Esophagus squamous epithelium (tissue), 5 donors: ENCODE results near the gene SBF1. TPM values are rescaled to one million over a fixed set of nuclear protein-coding genes. Genes with fewer than 3 reads are reported as not detected.

Experiments used
- DNase-seq: peaks from one replicate; lab custom pipeline; 2025; lab: John Stamatoyannopoulos, UW
- H3K27ac ChIP-seq, 4 donors: fragments of 200-600 bp; sonication (generic); one replicate each; pipeline ENCODE4 v1.5.1; 2016 to 2019; ENCODE audit warnings: mild to moderate bottlenecking in 1 of 4
- H3K27me3 ChIP-seq, 4 donors: fragments of 200-600 bp; sonication (generic); 1 replicate in 3 of 4; 2 replicates in 1 of 4; pipeline versions ENCODE4 v1.5.1 to v1.6.0; 2017 to 2021; ENCODE audit warnings: antibody characterized with exemption in 1 of 4
- H3K36me3 ChIP-seq, 3 donors: fragments of 200-600 bp; sonication (generic); one replicate each; pipeline ENCODE4 v1.5.1; 2016 to 2019
- H3K4me1 ChIP-seq, 3 donors: fragments of 200-600 bp; sonication (generic); one replicate each; pipeline ENCODE4 v1.5.1; 2017 to 2019
- H3K4me3 ChIP-seq, 4 donors: fragments of 200-600 bp; sonication (generic); 1 replicate in 3 of 4; 2 replicates in 1 of 4; pipeline ENCODE4 v1.5.1; 2016 to 2019; ENCODE audit warnings: mild to moderate bottlenecking in 2 of 4, moderate library complexity in 1 of 4
- H3K9me3 ChIP-seq, 3 donors: fragments of 200-600 bp; sonication (generic); one replicate each; pipeline ENCODE4 v1.5.1; 2016 to 2019
- POLR2A ChIP-seq, 4 donors: fragments of 450-650 bp; IDR thresholded peaks; one replicate each; pipeline ENCODE4 v1.6.1; 2017; ENCODE audit warnings: antibody characterized with exemption in 4 of 4, mild to moderate bottlenecking in 4 of 4, moderate library complexity in 3 of 4
- WGBS, 2 donors: methylation state at CpG; one replicate each; pipeline ENCODE4 v1.1.5; 2018; 5-methylcytosine and 5-hydroxymethylcytosine counted together
- intact Hi-C: fragments of 100-400 bp; cut with DNase I; formaldehyde crosslinking; loops from one replicate; pipeline ENCODE4 v1.15.0; 2022
- total RNA-seq, 4 donors: library from RNA; depleted of rRNA; stranded (reverse); fragments of >200 nt; gene quantifications; one replicate each; pipeline ENCODE4 v1.1.0, GENCODE V29; 2016
- TF ChIP-seq, protein P1 (sequence below), 6 experiments: fragments of 450-650 bp in 4 of 6; fragments of 200-600 bp in 2 of 6; sonication (generic) in 2 of 6; IDR thresholded peaks; one replicate each; pipeline ENCODE4 v1.5.1; 2016 to 2019; ENCODE audit warnings: antibody characterized with exemption in 6 of 6, mild to moderate bottlenecking in 4 of 6, moderate library complexity in 4 of 6
- donor health status: DM: yes; HTN: yes; CAD: no.

SBF1 gene
- total RNA-seq, 4 donors from 2014 or later, result 38.3 to 92.0 (median 63.4) TPM

GRCh38 chr22:50518606-50519005 is 43.8 kb upstream of the SBF1 start:
- no peak for DNase-seq
- intact Hi-C loops, result no loop called here
- peaks cover 33 to 82% (median 41%) of the 10 kb centered on the region in 3 donors for H3K36me3 ChIP-seq

GRCh38 chr22:50517495-50518260 is 42.8 kb upstream of the SBF1 start:
- Histone ChIP-seq H3K9me3 (no peaks in the 10 kb centered on the region), H3K4me3 (no peak overlapping the region), H3K4me1 (peaks cover 0 to 7% (median 0%) of the 10 kb centered on the region in 3 donors), H3K27ac (no peak overlapping the region), H3K36me3 (peaks cover 24 to 81% (median 31%) of the 10 kb centered on the region in 3 donors), H3K27me3 (no peaks in the 10 kb centered on the region)
- TF ChIP-seq, protein P1, sequence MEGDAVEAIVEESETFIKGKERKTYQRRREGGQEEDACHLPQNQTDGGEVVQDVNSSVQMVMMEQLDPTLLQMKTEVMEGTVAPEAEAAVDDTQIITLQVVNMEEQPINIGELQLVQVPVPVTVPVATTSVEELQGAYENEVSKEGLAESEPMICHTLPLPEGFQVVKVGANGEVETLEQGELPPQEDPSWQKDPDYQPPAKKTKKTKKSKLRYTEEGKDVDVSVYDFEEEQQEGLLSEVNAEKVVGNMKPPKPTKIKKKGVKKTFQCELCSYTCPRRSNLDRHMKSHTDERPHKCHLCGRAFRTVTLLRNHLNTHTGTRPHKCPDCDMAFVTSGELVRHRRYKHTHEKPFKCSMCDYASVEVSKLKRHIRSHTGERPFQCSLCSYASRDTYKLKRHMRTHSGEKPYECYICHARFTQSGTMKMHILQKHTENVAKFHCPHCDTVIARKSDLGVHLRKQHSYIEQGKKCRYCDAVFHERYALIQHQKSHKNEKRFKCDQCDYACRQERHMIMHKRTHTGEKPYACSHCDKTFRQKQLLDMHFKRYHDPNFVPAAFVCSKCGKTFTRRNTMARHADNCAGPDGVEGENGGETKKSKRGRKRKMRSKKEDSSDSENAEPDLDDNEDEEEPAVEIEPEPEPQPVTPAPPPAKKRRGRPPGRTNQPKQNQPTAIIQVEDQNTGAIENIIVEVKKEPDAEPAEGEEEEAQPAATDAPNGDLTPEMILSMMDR (IDR thresholded peaks at IDR 0.05), result no peak
- TF ChIP-seq POLR2A (IDR thresholded peaks at IDR 0.05), result no peak
- intact Hi-C loops, result no loop called here
- WGBS, 2 donors, result 86 to 88% methylated on average over 6 to 8 of the region's 20 CpGs
- no peak for DNase-seq

More at GRCh38 chr22:50518606-50519005, 43.8 kb upstream of the SBF1 start:
- no peak overlapping the region for H3K27ac ChIP-seq
- H3K27me3 ChIP-seq, result no peaks in the 10 kb centered on the region
- no peaks in the 10 kb centered on the region for H3K9me3 ChIP-seq
- peaks cover 0 to 13% (median 2%) of the 10 kb centered on the region in 3 donors for H3K4me1 ChIP-seq
- H3K4me3 ChIP-seq, result no peak overlapping the region
- TF ChIP-seq POLR2A (IDR thresholded peaks at IDR 0.05), result no peak
- TF ChIP-seq, protein P1 (IDR thresholded peaks at IDR 0.05), result no peak
- 77 to 100% methylated on average over 1 to 3 of the region's 7 CpGs for WGBS, 2 donors

DNA sequence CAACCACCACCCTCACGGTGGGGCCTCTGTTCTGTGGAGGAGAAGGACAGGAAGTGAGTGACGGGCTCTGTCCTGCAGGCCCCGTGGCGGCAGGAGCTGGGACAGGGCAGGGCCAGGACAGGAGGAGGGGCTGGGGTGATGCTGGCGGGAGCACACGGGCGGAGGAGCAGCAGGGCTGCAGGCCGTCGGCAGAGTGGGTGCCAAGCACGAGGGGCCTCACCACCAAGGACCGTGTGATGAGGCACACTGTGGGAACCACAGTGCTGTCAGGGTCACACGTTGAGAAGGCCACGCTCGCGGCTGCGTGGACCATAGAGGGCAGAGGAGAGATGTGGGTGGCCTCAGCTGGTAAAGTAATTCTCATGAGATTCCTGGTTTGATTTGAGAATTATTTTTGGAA is 42.1 kb upstream of the SBF1 start:
- Histone ChIP-seq H3K9me3 (no peaks in the 10 kb centered on the region), H3K4me3 (no peak overlapping the region), H3K36me3 (peaks cover 18 to 81% (median 23%) of the 10 kb centered on the region in 3 donors), H3K4me1 (peaks cover 0 to 10% (median 0%) of the 10 kb centered on the region in 3 donors), H3K27me3 (no peaks in the 10 kb centered on the region), H3K27ac (no peak overlapping the region)
- 43% methylated on average over 2 of the region's 16 CpGs; no CpG with 5 or more reads in 1 of the 2 donors for WGBS, 2 donors
- DNase-seq, result no peak
- intact Hi-C loops, result no loop called here
- no peak for TF ChIP-seq POLR2A (IDR thresholded peaks at IDR 0.05)
- TF ChIP-seq, protein P1 (IDR thresholded peaks at IDR 0.05), result no peak

GRCh38 chr22:50516068-50516467 is 41.2 kb upstream of the SBF1 start:
- peaks cover 0 to 12% (median 0%) of the 10 kb centered on the region in 3 donors for H3K4me1 ChIP-seq
- no peaks in the 10 kb centered on the region for H3K9me3 ChIP-seq
- no peak for TF ChIP-seq POLR2A (IDR thresholded peaks at IDR 0.05)
- TF ChIP-seq, protein P1 (IDR thresholded peaks at IDR 0.05), result no peak
- DNase-seq, result no peak
- no peaks in the 10 kb centered on the region for H3K27me3 ChIP-seq
- peaks cover 14 to 78% (median 15%) of the 10 kb centered on the region in 3 donors for H3K36me3 ChIP-seq
- H3K27ac ChIP-seq, result no peak overlapping the region
- intact Hi-C loops, result no loop called here
- H3K4me3 ChIP-seq, result no peak overlapping the region
- 43 to 53% methylated on average over 3 to 4 of the region's 8 CpGs for WGBS, 2 donors

GRCh38 chr22:50513175-50513574 is 38.3 kb upstream of the SBF1 start:
- no peak overlapping the region for H3K27ac ChIP-seq
- H3K4me1 ChIP-seq, result peaks cover 12 to 36% (median 12%) of the 10 kb centered on the region in 3 donors
- H3K9me3 ChIP-seq, result no peaks in the 10 kb centered on the region
- peaks cover 9 to 58% (median 14%) of the 10 kb centered on the region in 3 donors for H3K36me3 ChIP-seq
- no peak overlapping the region for H3K4me3 ChIP-seq
- WGBS, 2 donors, result 86 to 96% methylated on average over 1 to 5 of the region's 15 CpGs
- intact Hi-C loops, result no loop called here
- TF ChIP-seq, protein P1 (IDR thresholded peaks at IDR 0.05), result no peak
- no peak for TF ChIP-seq POLR2A (IDR thresholded peaks at IDR 0.05)
- DNase-seq, result no peak
- H3K27me3 ChIP-seq, result no peaks in the 10 kb centered on the region
